ENCODE measurements around the gene PFAS. TPM values are rescaled to one million over a fixed set of nuclear protein-coding genes. Genes with fewer than 3 reads are reported as not detected.

The PFAS gene
- total and polyA plus RNA-seq, 2 of the 8 experiments (the other 6 are each of a cell fraction or from before 2014, with no cell fraction given) = 88.4 to 248 TPM

- Histone ChIP-seq H3K23ac (ENCODE audit: insufficient read length) (no peak overlapping the region), H3K56ac (replicated peaks; ENCODE audit: insufficient read length, low read depth, low read length) (peak overlapping the region; percentile 71), H3K9me3 (ENCODE audit: insufficient read depth in 2 of 2, low read depth in 1 of 2, low read length in 1 of 2) (no peaks in the 10 kb centered on the region), H3K79me1 (ENCODE audit: low read depth, low read length) (no peaks in the 10 kb centered on the region), H3K27me3 (replicated peaks in 1 of 4; ENCODE audit: control insufficient read depth in 3 of 4, extremely low read depth in 1 of 4, insufficient read depth in 3 of 4, low read length in 3 of 4) (no peaks in the 10 kb centered on the region), H2BK5ac (ENCODE audit: low read depth, low read length) (peak overlapping the region; percentile 72), H3K14ac (ENCODE audit: insufficient read length) (no peak overlapping the region), H3K4me3 (ENCODE audit: extremely low read depth in 1 of 4, insufficient read depth in 2 of 4, low read depth in 3 of 4, low read length in 4 of 4) (peak overlapping the region; percentile 67 to 97 (median 88)), H2BK12ac (ENCODE audit: low read depth, low read length) (no peak overlapping the region; the same call in 1 of the 2 replicates), H3K23me2 (ENCODE audit: low read depth, low read length) (peaks cover 19% of the 10 kb centered on the region), H3K36me3 (ENCODE audit: control insufficient read depth in 2 of 4, insufficient read depth in 4 of 4, low read length in 3 of 4) (no peaks in the 10 kb centered on the region), H4K91ac (replicated peaks; ENCODE audit: insufficient read length, low read length) (peak overlapping the region; percentile 45), H2BK15ac (ENCODE audit: low read length) (no peak overlapping the region), H3K4me1 (replicated peaks in 1 of 4; ENCODE audit: control insufficient read depth in 3 of 4, insufficient read depth in 4 of 4, low read length in 3 of 4) (peaks cover 0 to 10% (median under 1%) of the 10 kb centered on the region in 4 experiments; a peak in 4 of 7 replicates), H2BK120ac (replicated peaks; ENCODE audit: low read depth, low read length) (no peak overlapping the region), H4K5ac (ENCODE audit: insufficient read length, low read depth, low read length) (peak overlapping the region; percentile 71), H4K20me1 (replicated peaks in 1 of 2; ENCODE audit: control insufficient read depth in 1 of 2, insufficient read depth in 2 of 2, low read length in 2 of 2) (peaks cover 2% of the 10 kb centered on the region in 2 experiments), H4K8ac (ENCODE audit: extremely low read depth, insufficient read depth, low read length) (peak overlapping the region; percentile 79; the same call in 1 of the 2 replicates), H3K4me2 (ENCODE audit: insufficient read depth in 1 of 2, low read depth in 2 of 2, low read length in 2 of 2) (peak overlapping the region; percentile 89 to 96), H3K9ac (replicated peaks in 1 of 4; ENCODE audit: extremely low read depth in 1 of 4, low read depth in 3 of 4, low read length in 3 of 4) (peak overlapping the region in 3 of 4 experiments; percentile 67 to 84 (median 74); a peak in 6 of 7 replicates), H3K79me2 (ENCODE audit: control insufficient read depth in 1 of 2, insufficient read depth in 2 of 2, low read length in 2 of 2) (no peaks in the 10 kb centered on the region), H2AK5ac (ENCODE audit: low read depth, low read length) (no peak overlapping the region), H3K18ac (ENCODE audit: extremely low read depth, low read length) (peak overlapping the region; percentile 91), H3K27ac (ENCODE audit: low read depth, low read length) (peak overlapping the region; percentile 33), H3K4ac (replicated peaks; ENCODE audit: insufficient read length, low read depth, low read length) (no peak overlapping the region), H2BK20ac (ENCODE audit: low read length) (no peak overlapping the region), H2AFZ (ENCODE audit: low read length) (peak overlapping the region; percentile 17; the same call in 1 of the 2 replicates)
- CTCF ChIA-PET (ENCODE audit: partially characterized antibody) = interaction anchor here (0.5 to 4.1 kb wide), 15 partner anchors 10 to 160 kb away, joined by 3 to 26 read pairs (median 4); no protein-coding TSS in a partner anchor
- POLR2A ChIA-PET (ENCODE audit: partially characterized antibody) = interaction anchor here (0.8 to 53.4 kb wide), 17 partner anchors 13 to 160 kb away, joined by 3 to 1521 read pairs (median 6); partner anchors contain the start of genes AURKB, BORCS6, CTC1 and PFAS
- FAIRE-seq = peak; percentile 45
- whole genome bisulfite sequencing, 2 experiments (ENCODE audit: extremely low coverage in 1 of 2, insufficient coverage in 1 of 2, insufficient read length in 1 of 2, insufficient replicate concordance in 2 of 2, low coverage in 1 of 2, low lambda C conversion rate in 2 of 2, missing lambda C conversion rate in 1 of 2) = 0% methylated on average over 31 of the region's 40 CpGs; no CpG with 5 or more reads in 1 of the 2 experiments
- peak; percentile 79 to 98 for DNase-seq (ENCODE audit: low read depth in 1 of 2, low spot score in 2 of 2)
- TF ChIP-seq CEBPB (IDR thresholded peaks at IDR 0.05; ENCODE audit: low read depth, low read length) (peak; percentile 83), CTBP2 (IDR thresholded peaks at IDR 0.05; ENCODE audit: borderline replicate concordance, insufficient read depth, insufficient read length, low read length) (no peak), CREB1 (IDR thresholded peaks at IDR 0.05) (peak; percentile 37; the same call in 1 of the 2 replicates), CHD1 (IDR thresholded peaks at IDR 0.05; ENCODE audit: low read depth, low read length) (no peak), POLR2A (IDR thresholded peaks at IDR 0.05; ENCODE audit: control extremely low read depth in 1 of 2, low read depth in 2 of 2, low read length in 2 of 2) (peak in 1 of 2 experiments; percentile 10; a peak in 1 of 3 replicates), ZNF274 (IDR thresholded peaks at IDR 0.05; ENCODE audit: borderline replicate concordance, extremely low read depth, low read length) (no peak), BCL11A (IDR thresholded peaks at IDR 0.05; ENCODE audit: low read depth in 2 of 2, low read length in 2 of 2) (no peak), MAX (IDR thresholded peaks at IDR 0.05) (peak; percentile 6; the same call in 1 of the 2 replicates), CTCF (IDR thresholded peaks at IDR 0.05; ENCODE audit: control extremely low read depth in 1 of 3, insufficient read depth in 1 of 3, low read depth in 1 of 3, low read length in 3 of 3) (no peak)
Observed at GRCh38 chr17:8221663-8222379, 27.3 kb upstream of the PFAS start.
